GM21528 (cell line): Measurements from ENCODE around the gene C16orf96.
"Not testable (repeated sequence)": the region's sequence is repeated elsewhere in the genome, so short reads cannot be mapped to it uniquely, and the experiment has no call there.

ENCODE experiments used
- ATAC-seq: cut with Tn5 transposase; IDR thresholded peaks from one replicate; pipeline ENCODE4 v1.9.1; 2021; ENCODE audit warnings: mild to moderate bottlenecking, moderate library complexity; ENCODE audit not compliant: unreplicated experiment, low FRiP score

C16orf96 gene

GRCh38 chr16:4557973-4558372 lies 1.8 kb downstream of the C16orf96 start:
- ATAC-seq = no peak

- no peak for ATAC-seq
Observed at GRCh38 chr16:4561596-4561995, 5.5 kb downstream of the C16orf96 start.

- ATAC-seq = no peak
Observed at GRCh38 chr16:4564661-4565267, 8.6 kb downstream of the C16orf96 start.

GRCh38 chr16:4566144-4566543 lies 10.0 kb downstream of the C16orf96 start:
- ATAC-seq = no peak

GRCh38 chr16:4570086-4570485 lies 13.9 kb downstream of the C16orf96 start:
- no peak for ATAC-seq

GRCh38 chr16:4570688-4571321 lies 14.7 kb downstream of the C16orf96 start:
- ATAC-seq = no peak

GRCh38 chr16:4572715-4573114 lies 16.6 kb downstream of the C16orf96 start:
- no peak for ATAC-seq

- not testable (repeated sequence) for ATAC-seq
Observed at GRCh38 chr16:4573926-4574325, 17.8 kb downstream of the C16orf96 start.

- no peak for ATAC-seq
Observed at GRCh38 chr16:4574919-4575705, 19.0 kb downstream of the C16orf96 start.

- no peak for ATAC-seq
Observed at GRCh38 chr16:4576008-4576407, 19.9 kb downstream of the C16orf96 start.

GRCh38 chr16:4578961-4579530 lies 22.9 kb downstream of the C16orf96 start:
- ATAC-seq = no peak

- no peak for ATAC-seq
Observed at GRCh38 chr16:4580250-4580649, 24.1 kb downstream of the C16orf96 start.

GRCh38 chr16:4583906-4584305 lies 27.8 kb downstream of the C16orf96 start:
- no peak for ATAC-seq

- ATAC-seq = no peak
Observed at GRCh38 chr16:4586291-4586690, 30.2 kb downstream of the C16orf96 start.

- ATAC-seq = no peak
Observed at GRCh38 chr16:4588386-4588785, 32.2 kb downstream of the C16orf96 start.

GRCh38 chr16:4588961-4589360 lies 32.8 kb downstream of the C16orf96 start:
- ATAC-seq = no peak

- no peak for ATAC-seq
Observed at GRCh38 chr16:4591191-4591590, 35.1 kb downstream of the C16orf96 start.

- ATAC-seq = no peak
Observed at GRCh38 chr16:4591706-4592470, 35.7 kb downstream of the C16orf96 start.

GRCh38 chr16:4593086-4593485 lies 36.9 kb downstream of the C16orf96 start:
- no peak for ATAC-seq
